Measurements from ENCODE around the gene TBC1D5. TPM values are rescaled to one million over a fixed set of nuclear protein-coding genes. Genes with fewer than 3 reads are reported as not detected.

Gene TBC1D5
- total RNA-seq, 1 experiment from 2014 or later = 43.3 TPM

- Mint-ChIP-seq H3K27me3 (ENCODE audit: insufficient read depth, unreplicated experiment) (no peaks in the 10 kb centered on the region), H3K36me3 (ENCODE audit: insufficient read depth, unreplicated experiment) (no peaks in the 10 kb centered on the region), H3K4me1 (ENCODE audit: insufficient read depth, unreplicated experiment) (peaks cover 11% of the 10 kb centered on the region), H3K27ac (ENCODE audit: low read depth, unreplicated experiment) (no peak overlapping the region), H3K9me3 (ENCODE audit: unreplicated experiment) (no peaks in the 10 kb centered on the region), H3K4me3 (ENCODE audit: unreplicated experiment) (no peak overlapping the region)
- ChIA-PET CTCF (interaction anchor here (0.6 kb wide), 1 partner anchor 77 kb away, joined by 3 read pairs; no protein-coding TSS in a partner anchor), POLR2A (interaction anchor here (0.7 to 2.2 kb wide), 6 partner anchors 15 to 162 kb away, joined by 3 to 10 read pairs (median 4); partner anchors contain the start of gene TBC1D5)
- BruUV-seq (replicated peaks) = no TSS peak
- DNase-seq (ENCODE audit: unreplicated experiment) = peak; percentile 77
- intact Hi-C loops (cut with micrococcal nuclease) = loop anchor here (5.0 kb wide), 1 partner anchor 56 kb away; no protein-coding TSS in a partner anchor
- TF ChIP-seq, protein P1, sequence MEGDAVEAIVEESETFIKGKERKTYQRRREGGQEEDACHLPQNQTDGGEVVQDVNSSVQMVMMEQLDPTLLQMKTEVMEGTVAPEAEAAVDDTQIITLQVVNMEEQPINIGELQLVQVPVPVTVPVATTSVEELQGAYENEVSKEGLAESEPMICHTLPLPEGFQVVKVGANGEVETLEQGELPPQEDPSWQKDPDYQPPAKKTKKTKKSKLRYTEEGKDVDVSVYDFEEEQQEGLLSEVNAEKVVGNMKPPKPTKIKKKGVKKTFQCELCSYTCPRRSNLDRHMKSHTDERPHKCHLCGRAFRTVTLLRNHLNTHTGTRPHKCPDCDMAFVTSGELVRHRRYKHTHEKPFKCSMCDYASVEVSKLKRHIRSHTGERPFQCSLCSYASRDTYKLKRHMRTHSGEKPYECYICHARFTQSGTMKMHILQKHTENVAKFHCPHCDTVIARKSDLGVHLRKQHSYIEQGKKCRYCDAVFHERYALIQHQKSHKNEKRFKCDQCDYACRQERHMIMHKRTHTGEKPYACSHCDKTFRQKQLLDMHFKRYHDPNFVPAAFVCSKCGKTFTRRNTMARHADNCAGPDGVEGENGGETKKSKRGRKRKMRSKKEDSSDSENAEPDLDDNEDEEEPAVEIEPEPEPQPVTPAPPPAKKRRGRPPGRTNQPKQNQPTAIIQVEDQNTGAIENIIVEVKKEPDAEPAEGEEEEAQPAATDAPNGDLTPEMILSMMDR (IDR thresholded peaks at IDR 0.05; ENCODE audit: unreplicated experiment) = no peak
Observed at GRCh38 chr3:17581421-17582080, 160.9 kb downstream of the TBC1D5 start.

- Mint-ChIP-seq H3K36me3 (ENCODE audit: insufficient read depth, unreplicated experiment) (no peaks in the 10 kb centered on the region), H3K9me3 (ENCODE audit: unreplicated experiment) (no peaks in the 10 kb centered on the region), H3K27ac (ENCODE audit: low read depth, unreplicated experiment) (no peak overlapping the region), H3K4me3 (ENCODE audit: unreplicated experiment) (no peak overlapping the region), H3K27me3 (ENCODE audit: insufficient read depth, unreplicated experiment) (no peaks in the 10 kb centered on the region), H3K4me1 (ENCODE audit: insufficient read depth, unreplicated experiment) (peaks cover 11% of the 10 kb centered on the region)
- POLR2A ChIA-PET = interaction anchor here (0.7 to 2.2 kb wide), 3 partner anchors 15 to 162 kb away, joined by 3 to 10 read pairs (median 4); partner anchors contain the start of gene TBC1D5
- intact Hi-C loops (cut with micrococcal nuclease) = loop anchor here (5.0 kb wide), 1 partner anchor 56 kb away; no protein-coding TSS in a partner anchor
- BruUV-seq (replicated peaks) = no TSS peak
- CTCF ChIA-PET = no interaction called here
- no peak for DNase-seq (ENCODE audit: unreplicated experiment)
- TF ChIP-seq, protein P1 (IDR thresholded peaks at IDR 0.05; ENCODE audit: unreplicated experiment) = no peak
Observed at GRCh38 chr3:17580901-17581300, 161.5 kb downstream of the TBC1D5 start.

- H3K27ac Mint-ChIP-seq (ENCODE audit: low read depth, unreplicated experiment) = no peak overlapping the region
- no peaks in the 10 kb centered on the region for H3K9me3 Mint-ChIP-seq (ENCODE audit: unreplicated experiment)
- no TSS peak for BruUV-seq (replicated peaks)
- H3K27me3 Mint-ChIP-seq (ENCODE audit: insufficient read depth, unreplicated experiment) = no peaks in the 10 kb centered on the region
- H3K36me3 Mint-ChIP-seq (ENCODE audit: insufficient read depth, unreplicated experiment) = no peaks in the 10 kb centered on the region
- TF ChIP-seq, protein P1 (IDR thresholded peaks at IDR 0.05; ENCODE audit: unreplicated experiment) = no peak
- POLR2A ChIA-PET = interaction anchor here (0.5 to 1.2 kb wide), 5 partner anchors 25 to 1089 kb away, joined by 3 to 5 read pairs (median 3); no protein-coding TSS in a partner anchor
- DNase-seq (ENCODE audit: unreplicated experiment) = peak; percentile 33
- no peak overlapping the region for H3K4me3 Mint-ChIP-seq (ENCODE audit: unreplicated experiment)
- intact Hi-C loops (cut with micrococcal nuclease) = loop anchor here (5.0 kb wide), 1 partner anchor 58 kb away; no protein-coding TSS in a partner anchor
- CTCF ChIA-PET = no interaction called here
- H3K4me1 Mint-ChIP-seq (ENCODE audit: insufficient read depth, unreplicated experiment) = peaks cover 11% of the 10 kb centered on the region
Observed at GRCh38 chr3:17579289-17580031, 163.0 kb downstream of the TBC1D5 start.
